Hematopoietic multipotent progenitor cell treated with erythropoietin and hydrocortisone succinate and interleukin-3 and kit ligand, for 6 days (in vitro differentiated cells): ENCODE measurements around the gene RECQL5.

Source experiments
- DNase-seq: peaks from one replicate; pipeline ENCODE4 v3.0.0-alpha.2; 2015

RECQL5 gene

GRCh38 chr17:75666959-75667790 lies at the start of gene RECQL5, which contains the start of gene SAP30BP:
Gene RECQL5, minus strand, starts transcription at chr17:75667154. Its CDS starts 597 bp downstream, at chr17:75666557.
Gene SAP30BP, plus strand, starts transcription at chr17:75667338. Its CDS starts 35 bp downstream, at chr17:75667373.
- DNase-seq, result peak; percentile 100

DNA sequence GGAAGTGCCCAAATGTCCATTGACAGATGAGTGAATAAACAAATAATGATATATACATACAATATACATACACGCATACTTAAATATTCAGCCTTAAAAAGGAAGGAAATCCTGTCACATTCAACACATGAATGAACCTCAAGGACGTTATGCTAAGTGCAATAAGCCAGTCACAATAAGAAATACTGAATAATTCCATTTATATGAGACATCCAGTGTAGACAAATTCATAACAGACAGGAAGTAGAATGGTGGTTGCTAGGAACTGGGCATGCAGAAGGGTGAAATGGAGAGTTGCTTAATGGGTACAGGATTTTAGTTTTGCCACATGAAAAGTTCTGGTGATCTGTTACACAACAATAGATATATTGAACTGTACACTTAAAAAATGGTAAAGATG lies 45.5 kb upstream of the RECQL5 start:
- no peak for DNase-seq

- peak; percentile 96 for DNase-seq
Observed at GRCh38 chr17:75707079-75707571, 40.2 kb upstream of the RECQL5 start.

GRCh38 chr17:75706042-75706728 lies 39.2 kb upstream of the RECQL5 start:
- DNase-seq, result no peak

DNA sequence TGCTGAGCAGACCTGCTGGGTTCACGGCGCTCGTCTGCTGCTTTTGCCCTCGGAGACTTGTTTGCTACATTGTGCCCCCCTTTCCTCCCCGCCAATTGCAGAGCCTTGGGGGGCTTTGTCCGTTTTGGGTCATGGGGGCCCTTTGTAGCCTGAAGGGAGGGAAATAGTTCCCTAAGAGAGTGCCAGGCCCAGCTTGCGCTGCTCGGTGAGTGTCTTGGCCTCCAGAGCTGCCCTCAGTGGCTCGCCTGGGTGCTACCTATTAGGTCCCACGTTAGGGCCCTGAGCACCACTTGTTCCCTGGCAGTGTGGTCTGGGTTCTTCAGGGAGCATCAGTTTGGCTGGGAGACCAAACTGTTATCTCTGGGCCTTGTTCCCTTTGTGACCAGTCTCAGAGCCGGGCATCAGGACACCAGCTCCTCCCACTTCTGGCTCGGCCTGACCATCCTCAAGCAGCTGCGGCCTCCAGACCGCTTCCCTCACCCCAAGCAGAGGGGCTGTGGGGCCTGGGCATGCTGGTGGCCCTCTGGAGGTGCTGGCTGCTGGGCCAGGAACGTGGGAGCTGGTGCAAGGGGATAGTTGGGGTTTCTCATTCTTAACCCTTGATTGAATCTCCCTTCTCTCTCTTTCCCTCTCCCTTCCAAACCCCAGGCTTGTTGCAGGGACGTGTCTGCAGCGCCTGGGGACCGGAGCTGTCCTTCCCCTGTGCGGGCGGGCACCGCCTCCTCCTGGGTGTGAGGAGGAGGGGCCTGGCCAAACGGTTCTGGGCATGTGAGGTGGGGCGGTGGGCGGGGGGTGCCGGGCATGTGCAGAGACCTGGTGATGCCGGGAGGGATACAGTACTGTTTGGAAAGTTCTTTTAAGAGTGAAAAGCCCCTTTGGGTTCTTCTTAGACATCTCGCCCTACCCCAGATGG lies 38.3 kb upstream of the RECQL5 start:
- peak; percentile 66 for DNase-seq

DNA sequence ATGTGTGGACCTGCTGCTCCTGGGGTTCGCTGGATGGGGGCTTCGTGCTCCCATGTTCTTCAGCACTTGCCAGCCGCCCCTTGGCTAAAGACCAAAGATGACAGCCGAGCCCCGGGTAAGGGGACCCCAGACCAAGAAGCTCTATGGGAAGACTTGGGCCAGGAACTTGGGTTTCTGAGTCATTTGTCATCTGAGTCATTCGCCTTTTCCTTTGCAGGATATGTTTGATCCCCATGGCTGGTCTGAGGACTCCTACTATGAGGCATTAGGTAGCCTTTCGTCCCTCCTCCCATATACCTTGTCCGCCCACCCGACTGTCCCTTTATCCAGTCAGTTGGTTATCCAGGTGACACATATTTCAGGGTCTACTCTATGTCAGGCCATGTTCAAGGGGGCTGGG lies 36.6 kb upstream of the RECQL5 start:
- no peak for DNase-seq

DNA sequence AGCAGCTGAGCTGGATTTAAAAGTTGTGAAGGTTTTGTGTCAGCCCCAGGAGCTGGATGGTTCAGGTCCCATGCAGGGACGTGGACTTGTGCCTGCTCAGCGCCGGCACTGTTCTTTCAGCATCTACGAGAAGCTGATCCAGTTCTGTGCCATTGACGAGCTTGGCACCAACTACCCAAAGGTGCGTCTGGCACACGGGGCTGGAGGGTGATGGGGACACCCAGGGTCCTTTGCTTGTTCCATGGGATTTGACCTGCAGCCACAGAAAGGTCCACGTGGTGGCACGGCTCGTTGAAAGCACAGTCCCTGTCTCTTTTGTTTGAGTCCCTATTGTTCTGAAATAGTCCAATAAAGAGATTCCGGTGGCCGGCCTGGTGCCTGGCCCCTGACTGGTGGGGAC lies 36.2 kb upstream of the RECQL5 start:
- no peak for DNase-seq

DNA sequence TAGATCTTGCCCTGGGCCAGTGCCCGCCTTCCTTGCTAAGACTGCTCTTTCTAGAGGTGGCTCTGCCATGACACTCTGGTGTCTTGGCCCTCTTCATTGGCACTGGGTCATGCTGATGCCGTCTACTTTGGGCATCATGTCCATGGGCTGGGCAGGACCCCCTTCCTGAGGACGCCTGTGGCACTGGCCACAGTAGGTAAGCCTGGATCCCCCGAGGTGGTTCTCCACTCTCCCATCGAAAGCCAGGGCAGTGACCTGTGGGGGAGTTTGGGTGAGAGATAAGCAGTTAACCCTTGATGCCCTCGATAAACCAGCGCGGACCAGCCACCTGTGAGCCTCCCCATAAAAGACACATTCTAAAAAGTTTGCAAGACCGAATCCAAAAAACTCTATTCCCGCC lies 34.3 kb upstream of the RECQL5 start:
- DNase-seq, result no peak

DNA sequence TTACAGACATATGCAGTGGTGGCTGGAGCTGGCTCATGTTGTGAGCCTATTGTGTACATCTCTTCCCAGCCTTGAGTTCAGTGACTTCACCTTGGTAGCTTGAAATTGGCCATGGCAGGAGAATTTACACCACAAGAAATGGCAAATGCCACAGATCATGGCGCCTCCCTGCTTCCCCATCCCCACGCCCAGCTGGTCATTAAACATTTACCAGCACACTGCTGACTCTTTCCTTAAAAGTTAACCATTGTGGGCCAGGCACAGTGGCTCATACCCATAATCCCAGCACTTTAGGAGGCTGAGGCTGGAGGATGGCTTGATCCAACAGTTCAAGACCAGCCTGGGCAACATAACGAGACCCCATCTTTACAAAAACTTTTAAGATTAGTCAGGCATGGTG lies 31.7 kb upstream of the RECQL5 start:
- no peak for DNase-seq

- DNase-seq, result no peak
Observed at GRCh38 chr17:75697651-75698291, 30.8 kb upstream of the RECQL5 start.

- no peak for DNase-seq
Observed at GRCh38 chr17:75695830-75696271, 28.9 kb upstream of the RECQL5 start.

DNA sequence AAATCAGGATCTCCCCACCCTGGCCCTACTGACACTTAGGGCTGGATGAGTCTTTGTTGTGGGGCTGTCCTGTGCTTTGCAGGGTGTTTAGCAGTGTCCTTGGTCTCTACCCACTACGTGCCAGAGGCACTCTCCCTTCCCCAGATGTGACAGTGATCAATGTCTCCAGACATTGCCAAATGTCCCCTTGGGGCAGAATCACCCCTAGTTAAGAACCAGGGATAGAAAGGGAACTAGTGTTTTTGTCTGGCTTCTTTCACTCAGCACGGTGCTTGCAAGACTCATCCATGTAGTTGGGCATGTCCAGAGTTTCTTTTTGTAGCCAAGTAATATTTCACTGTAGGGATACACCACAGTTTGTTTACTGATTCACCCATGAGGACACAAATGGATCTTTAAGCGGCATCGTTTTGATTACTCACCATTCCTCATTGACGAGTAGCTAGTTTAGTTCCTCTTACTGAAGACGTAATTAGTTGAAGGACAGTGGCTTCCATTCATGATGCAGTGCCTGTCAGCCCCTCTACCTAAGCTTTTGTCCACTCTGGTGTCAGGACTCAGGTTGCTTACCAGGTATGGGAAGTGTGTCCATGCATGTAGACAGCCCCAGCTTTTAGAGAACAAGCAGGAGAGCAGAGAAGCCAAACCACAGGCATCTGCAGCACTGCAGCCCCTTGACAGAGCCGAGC lies 28.3 kb upstream of the RECQL5 start:
- no peak for DNase-seq

GRCh38 chr17:75694536-75694935 lies 27.6 kb upstream of the RECQL5 start:
- no peak for DNase-seq

DNA sequence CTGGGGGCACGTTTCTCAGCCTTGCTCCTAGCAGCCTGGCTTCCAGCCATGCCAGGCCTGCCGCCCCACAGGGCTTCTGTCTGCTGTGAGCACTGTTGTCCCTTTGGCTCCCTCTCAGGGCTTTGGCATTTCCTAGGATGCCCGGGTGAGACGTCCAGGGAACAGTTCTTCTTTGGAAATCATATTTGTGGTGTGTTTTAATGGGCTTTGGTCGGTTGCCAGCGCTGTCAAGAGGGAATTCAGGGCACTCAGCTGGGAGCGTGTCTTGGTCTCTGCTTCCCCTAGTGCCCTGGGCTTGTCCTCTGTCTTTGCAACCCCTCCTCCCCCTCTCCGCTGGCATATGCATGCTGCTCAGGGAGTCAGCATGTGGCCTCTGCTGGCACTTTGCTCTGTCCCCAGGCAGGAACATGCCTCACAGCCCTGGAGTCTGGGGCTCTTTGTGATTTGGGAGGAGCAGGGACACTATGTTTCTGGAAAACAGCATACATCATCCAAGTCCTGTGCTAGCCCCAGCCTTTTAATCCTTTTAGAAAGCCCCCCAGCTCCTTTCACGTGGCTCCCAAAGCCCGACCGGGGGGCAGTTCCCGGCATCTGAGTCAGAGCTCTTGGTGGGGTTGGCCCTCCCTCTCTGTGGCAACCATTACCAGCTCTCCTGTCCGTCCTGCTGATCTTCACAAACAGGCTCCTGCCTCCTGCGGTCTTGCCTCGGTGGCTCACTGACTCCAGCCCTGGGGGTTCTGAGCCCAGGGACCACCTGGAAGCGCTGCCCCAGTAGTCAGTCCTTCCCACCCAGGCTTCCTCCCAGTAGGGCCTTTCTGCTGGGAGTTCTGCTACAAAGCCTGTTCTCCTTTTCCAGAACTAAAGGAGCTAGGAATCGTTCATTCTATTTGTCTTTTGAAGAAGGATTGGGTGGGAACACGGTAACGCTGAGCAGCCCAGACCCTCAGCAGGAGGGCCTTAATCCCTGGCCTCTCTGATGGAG lies 26.8 kb upstream of the RECQL5 start:
- DNase-seq, result no peak

GRCh38 chr17:75692976-75693375 lies 26.0 kb upstream of the RECQL5 start:
- DNase-seq, result no peak

DNA sequence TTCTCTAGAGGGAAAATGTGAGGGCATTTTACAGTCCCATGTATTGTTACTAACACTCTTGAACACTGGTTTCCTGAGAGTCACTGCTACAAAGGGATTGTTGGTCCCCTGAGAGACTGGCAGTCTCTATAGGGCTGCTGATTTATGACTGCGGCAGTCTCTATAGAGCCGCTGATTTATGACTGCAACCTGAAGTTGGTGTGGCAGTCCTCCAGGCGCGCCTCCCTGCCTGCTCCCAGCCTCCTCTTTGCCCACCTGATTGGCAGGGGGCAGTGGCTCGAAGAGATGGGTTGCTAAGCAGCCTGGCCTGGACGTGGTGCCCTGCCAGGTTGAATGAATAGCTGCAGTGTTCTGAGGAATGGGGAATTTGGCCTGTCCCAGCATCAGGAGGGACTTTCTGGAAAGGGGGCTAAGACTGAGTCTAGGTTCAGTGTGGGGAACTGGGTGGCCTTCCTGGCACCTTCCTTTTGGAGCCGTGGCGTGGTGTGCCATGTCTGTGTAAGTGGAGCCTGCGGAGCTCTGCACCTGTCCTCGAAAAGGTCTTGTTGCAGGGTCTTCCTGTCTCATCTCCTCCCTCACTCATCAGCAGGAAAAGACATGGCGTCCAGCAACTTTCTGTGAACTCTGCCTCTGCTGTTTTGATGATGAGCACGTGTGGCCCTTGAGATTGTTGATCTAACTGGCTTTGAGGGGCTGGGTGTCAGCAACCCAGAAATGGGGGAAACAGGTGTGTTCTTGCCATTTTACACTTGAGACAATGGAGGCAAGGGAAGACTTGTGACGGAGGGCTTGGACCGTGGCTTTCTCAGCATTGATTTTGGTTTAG lies 25.1 kb upstream of the RECQL5 start:
- no peak for DNase-seq

DNA sequence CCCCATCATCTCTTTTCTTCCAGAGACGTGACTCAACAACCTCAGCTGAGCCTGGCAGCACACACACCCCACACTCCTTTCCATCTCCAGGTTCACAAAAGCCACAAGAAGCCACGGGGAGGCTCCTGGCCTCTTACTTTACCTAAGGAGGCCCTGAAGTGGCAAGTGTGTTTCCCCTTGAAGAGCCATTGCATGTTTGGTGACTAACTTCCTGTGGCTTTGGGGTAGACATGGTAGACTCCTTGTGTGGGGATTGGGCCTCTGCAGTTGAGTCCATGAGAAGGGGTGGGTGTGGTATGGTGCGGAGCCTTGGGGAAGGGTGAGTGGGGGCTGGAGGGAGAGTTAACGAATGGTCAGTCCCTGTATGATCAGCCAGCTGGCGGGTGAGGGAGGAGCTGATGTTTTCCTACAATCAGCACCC lies 24.4 kb upstream of the RECQL5 start:
- DNase-seq, result no peak

DNA sequence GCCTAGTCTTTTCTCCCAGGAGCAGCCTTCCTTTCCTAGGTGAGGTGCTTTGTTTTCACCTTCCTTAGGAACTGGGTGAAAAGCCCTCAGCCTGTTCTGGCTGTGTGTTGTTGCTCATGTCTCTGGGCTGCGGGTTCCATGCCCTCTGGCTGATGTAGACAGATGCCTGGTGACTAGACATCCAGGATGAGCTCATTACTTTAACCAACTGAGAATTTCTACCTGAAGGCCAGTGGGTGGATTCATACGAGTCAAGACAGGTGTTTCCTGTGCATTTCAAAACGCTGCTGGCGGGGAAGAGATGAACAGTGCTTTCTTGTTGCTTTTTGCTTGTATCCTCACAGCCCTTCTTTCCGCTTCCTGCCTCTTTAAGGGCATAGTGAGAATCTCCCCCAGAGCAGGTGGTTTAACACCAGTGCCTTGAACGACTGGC lies 22.5 kb upstream of the RECQL5 start:
- DNase-seq, result no peak

GRCh38 chr17:75688209-75688825 lies 21.4 kb upstream of the RECQL5 start:
- DNase-seq, result peak; percentile 68
